HL-60/S4 (cell line): Measurements from ENCODE around the gene HDGF.

ENCODE experiments used
- in situ Hi-C: fragments of 300-500 bp; cut with MboI; formaldehyde crosslinking; loops from 2 replicates; pipeline ENCODE4 v1.14.3; 2022; ENCODE audit warnings: low sequenced_read_pairs

The HDGF gene

DNA sequence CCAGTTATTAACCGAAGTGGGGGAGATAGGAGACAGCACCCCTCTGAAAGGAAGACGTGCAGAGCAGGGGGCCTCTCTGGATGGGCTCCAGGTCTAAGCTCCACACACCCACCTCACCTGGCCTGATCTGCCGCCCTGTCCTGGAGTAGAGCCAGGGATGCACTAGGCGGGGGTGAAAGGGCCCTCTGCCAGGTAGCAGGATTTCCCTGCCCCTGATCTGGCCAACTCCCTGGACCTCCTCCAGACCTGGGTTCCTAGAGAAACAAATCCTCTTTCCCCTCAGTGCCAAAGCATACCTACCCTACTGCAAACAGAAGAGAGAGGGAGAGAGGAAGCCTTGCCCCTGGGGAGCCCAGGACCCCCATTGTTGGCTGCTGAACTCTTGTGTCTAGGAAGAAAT, 48.1 kb downstream of the HDGF start:
- in situ Hi-C loops, result no loop called here

DNA sequence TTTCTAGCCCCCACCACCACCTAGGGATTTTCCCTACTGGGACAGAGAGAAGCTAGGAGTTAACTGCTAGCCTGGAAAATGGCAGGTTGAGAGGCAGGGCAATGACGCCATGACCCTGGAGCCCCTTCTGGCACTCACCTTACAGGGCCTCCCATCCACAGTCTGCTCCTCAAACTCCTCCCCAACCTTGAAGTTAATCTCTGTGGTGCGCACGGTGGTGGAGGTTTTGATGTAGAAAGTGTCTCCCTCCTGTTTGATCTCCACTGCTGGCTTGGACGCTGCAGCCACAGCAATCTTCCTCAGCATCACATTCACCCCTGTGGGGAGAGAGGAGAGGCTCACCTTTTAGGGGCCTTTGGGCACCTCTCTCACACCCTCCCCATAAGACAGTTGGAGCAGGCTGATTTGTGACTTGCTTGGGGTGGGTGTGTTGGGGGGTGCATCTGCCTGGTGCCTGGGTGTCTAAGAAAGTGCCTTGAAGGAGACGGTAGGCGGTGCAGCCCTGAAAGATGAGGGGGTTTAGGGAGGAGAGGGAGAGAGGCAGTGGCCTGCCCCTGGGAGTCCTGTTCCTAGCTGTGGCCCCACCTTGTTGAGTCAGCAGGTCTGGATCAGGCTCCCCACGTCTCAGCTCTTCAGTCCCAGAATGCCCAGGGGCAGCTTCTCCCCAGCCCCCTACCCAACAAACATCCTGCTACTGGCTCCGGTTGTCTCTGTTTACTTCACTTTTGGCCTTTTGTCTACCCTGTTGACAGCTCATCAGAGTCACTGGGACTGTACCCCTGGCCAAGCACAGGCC, 50.5 kb downstream of the HDGF start:
- in situ Hi-C loops, result no loop called here

DNA sequence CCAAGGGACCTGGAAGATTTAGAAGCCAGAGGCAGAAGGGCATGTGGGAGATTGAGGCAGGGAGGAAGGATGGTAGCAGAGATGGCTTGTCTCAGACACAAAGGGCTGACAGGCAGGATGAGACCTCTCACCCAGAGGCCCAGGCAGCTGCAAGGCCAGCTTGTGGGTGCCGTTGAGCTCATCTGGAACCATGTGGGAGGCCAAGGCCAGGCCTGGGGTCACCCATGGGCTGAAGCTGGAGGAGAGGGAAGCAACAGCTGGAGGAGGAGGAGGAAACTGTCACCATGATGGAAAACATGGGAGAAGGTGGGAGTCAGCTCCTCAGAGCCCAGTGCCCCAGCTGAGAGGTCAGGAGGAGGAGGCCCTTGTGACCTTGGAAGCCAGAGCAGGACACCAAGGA, 52.5 kb downstream of the HDGF start:
- in situ Hi-C loops, result no loop called here

DNA sequence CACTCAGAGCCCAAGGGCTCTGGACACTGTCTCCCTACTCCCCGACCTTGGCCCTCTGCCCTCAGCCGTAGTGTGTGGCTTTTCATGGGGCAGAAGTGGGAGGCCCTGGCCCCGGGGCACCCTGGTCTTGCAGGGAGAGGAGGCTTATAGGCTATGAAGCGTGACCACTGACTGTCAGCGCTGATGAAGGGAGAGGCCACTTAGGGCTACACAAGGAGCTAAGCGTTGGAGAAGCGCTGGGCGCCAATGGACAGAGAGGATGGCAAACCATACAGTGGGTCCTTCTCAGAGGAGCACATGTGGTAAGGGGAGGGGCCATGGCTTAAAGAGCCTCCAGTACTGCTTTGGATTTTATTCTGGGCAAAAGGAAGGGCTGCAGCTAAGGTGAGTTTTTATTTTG, 54.0 kb downstream of the HDGF start:
- in situ Hi-C loops, result no loop called here

DNA sequence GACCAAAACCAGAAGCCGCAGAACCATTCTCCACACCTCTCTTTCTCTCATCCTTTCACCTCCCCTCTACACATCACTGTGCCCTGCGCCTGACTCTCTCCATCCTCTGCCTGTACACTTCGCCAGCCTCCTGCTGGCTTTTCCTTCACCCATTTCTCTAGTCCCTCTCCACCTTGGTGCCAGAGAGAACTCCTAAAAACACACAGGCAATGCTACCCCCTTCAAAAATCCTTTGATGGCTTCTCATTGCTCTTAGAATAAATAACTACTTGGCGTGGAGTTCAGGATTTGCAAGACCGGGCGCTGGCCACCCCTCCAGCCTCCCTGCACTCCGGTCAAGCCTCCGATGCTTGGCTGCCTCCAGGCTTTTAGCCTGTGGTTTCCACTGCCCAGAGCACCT, 54.7 kb downstream of the HDGF start:
- in situ Hi-C loops, result no loop called here

DNA sequence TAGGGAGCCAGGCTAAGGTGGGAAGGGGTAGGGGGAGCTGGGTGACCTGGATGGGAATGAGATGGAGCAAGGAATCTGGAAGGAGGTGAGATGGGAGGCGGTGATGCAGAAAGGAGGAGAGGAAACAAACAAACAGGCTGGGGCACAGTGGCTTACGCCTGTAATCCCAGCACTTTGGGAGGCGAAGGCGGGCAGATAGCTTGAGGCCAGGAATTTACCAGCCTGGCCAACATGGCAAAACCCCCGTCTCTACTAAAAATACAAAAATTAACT, 56.8 kb downstream of the HDGF start:
- in situ Hi-C loops, result no loop called here

DNA sequence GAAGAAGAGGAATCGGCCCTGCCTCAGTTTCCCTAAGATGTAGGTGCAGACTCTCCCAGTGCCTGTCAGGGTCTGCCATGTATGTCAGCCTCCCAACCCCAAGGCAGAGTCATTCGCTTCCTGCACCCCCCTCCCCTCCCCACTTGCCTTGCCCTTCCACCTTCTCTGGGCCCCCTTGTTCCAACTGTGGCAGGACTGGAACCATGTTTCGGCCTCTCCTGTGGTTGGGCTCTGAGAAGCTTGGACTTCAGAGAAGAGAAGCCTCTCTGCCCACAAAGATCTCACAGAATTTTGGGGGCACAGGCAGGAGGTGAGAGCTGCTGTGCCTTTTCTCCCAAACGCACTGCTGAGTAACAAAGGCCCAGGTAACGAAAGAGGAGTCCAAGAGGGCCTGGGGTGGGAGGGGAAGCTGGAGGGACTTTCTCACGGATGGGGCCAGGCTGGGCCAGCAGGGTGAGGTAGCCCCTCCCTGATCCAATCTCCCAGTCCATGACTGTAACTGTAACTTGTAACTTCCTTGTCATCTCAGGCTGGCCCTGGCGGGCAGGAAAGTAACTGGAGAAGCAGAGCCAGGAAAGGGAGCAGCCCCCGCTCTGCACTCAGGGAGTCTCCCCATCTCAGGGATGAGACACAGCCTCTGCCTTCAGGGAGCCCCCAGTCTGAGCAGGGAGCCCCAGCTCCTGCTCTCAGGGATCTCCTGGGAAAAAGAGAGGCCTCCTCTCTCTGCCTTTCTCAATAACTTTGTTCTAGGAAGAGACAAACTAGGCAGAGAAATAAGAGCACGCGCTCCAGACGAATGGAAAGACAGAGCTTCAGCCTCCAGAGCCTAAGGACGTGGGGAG, 57.4 kb downstream of the HDGF start:
- in situ Hi-C loops, result no loop called here

DNA sequence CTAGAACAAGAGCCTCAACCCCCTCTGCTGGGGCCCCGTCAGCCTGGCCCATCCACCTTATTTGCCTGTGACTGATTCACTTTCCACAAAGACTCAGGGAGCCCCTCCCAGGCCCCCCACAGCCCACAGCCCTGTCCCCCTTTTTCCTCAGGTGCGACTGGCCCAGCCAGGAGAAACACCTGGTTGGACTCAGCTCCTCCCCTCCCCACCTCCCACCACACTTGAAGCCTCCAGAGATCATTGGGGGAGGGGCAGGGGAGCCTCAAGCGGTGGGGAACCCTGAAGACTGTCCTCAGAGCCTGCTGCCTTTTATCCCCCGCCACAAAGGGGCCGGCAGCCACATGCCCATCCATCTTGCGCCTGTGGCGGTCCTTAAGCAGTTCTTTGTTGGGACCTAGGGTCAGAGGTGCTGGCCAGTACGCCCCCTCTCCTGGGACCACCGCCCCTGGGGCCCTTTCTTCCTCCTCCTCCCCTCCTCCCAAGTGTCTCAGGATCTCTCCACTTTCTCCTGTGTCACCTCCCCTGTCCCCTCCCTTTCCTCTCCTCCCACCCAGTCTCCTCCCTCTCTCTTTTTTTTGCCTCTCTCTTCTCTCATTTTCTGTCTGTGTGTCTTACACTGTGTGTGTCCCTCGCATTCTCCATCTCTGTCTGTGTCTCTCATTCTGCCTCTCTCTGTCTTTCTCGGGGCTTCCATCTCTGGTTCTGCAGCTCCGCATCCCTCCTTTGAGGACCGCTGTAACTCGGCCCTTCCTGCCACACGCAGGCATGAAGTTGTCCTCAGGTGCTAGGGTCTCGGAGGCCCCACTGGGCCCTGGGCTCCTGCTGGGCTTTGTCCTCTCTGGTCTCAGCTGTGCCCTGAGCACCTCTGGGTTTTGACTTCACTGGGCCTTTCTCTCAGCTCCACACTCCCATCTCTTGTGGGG, 58.3 kb downstream of the HDGF start:
- in situ Hi-C loops, result no loop called here

DNA sequence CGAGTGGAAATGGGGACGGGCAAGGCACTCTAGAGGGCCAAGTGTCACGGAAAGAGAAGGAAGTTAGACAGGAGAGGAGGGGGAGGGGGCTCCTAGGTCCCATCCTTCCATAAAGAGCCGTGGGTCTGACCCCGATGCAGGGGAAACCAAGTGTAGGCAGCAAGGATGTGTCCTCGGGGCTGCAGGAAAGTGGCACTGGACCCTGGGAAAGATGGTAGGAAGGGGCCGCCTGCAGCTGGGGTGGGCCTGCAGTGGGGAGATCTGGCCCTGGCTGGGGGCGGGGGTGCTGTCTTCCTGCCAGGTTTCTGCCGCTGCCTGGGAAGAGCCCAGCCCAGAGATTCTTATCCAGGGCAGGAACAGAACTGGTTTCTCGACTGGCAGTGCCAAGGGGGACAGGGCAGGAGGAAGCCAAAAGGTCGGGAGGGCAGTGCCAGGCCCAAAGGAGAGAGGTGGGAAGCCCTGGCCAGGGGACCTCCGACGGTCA, 59.0 kb downstream of the HDGF start:
- in situ Hi-C loops, result no loop called here
